HUES48 (cell line): ENCODE measurements around the gene PTPRQ.

Experiments
- H3K27ac ChIP-seq: one replicate; pipeline ENCODE4 v1.7.0; 2013; ENCODE audit warnings: low read depth, low read length, inconsistent platforms
- H3K27me3 ChIP-seq: 2 replicates; pipeline ENCODE4 v1.6.1; 2013; ENCODE audit warnings: mild to moderate bottlenecking, low read length; ENCODE audit not compliant: control insufficient read depth, insufficient read depth
- H3K36me3 ChIP-seq: 2 replicates; pipeline ENCODE4 v1.6.1; 2013; ENCODE audit warnings: low read length; ENCODE audit not compliant: control insufficient read depth, insufficient read depth
- H3K4me1 ChIP-seq: 2 replicates; pipeline ENCODE4 v1.6.1; 2013; ENCODE audit warnings: mild to moderate bottlenecking, low read length; ENCODE audit not compliant: control insufficient read depth, insufficient read depth
- H3K4me3 ChIP-seq: 2 replicates; pipeline ENCODE4 v1.5.1; 2013; ENCODE audit warnings: mild to moderate bottlenecking, low read depth, low read length
- H3K9ac ChIP-seq: 2 replicates; pipeline ENCODE4 v1.6.1; 2013; ENCODE audit warnings: mild to moderate bottlenecking, low read depth, low read length, moderate library complexity
- H3K9me3 ChIP-seq: 2 replicates; pipeline ENCODE4 v1.6.1; 2013; ENCODE audit warnings: low read length; ENCODE audit not compliant: control insufficient read depth, insufficient read depth

The PTPRQ gene

DNA sequence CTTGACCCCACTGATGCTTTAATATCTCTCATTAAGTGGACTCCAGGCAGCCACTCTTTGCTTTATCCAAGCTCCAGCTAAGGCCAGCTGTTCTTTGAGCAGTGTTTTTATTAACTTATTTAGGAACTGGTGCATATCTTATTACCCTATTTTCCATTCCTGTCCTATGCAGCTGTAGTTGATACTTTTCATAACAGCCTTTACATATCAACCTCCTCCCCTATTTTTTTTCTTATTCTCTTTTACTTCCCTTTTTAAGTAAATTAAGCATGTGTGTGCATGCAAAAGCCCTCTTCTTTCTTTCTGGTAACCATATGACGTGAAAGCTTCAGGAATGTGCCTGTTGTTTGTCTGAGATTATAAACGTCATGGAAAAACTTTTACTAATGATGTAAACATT lies 121.2 kb downstream of the PTPRQ start:
- no peak overlapping the region for H3K9ac ChIP-seq
- no peak overlapping the region for H3K4me3 ChIP-seq
- H3K27ac ChIP-seq, result no peak overlapping the region
- H3K4me1 ChIP-seq, result no peaks in the 10 kb centered on the region
- no peaks in the 10 kb centered on the region for H3K36me3 ChIP-seq
- no peaks in the 10 kb centered on the region for H3K9me3 ChIP-seq
- H3K27me3 ChIP-seq, result no peaks in the 10 kb centered on the region

- no peak overlapping the region for H3K4me3 ChIP-seq
- H3K27me3 ChIP-seq, result no peaks in the 10 kb centered on the region
- no peaks in the 10 kb centered on the region for H3K36me3 ChIP-seq
- no peaks in the 10 kb centered on the region for H3K4me1 ChIP-seq
- H3K9ac ChIP-seq, result no peak overlapping the region
- no peak overlapping the region for H3K27ac ChIP-seq
- no peaks in the 10 kb centered on the region for H3K9me3 ChIP-seq
Observed at GRCh38 chr12:80567401-80567800, 123.4 kb downstream of the PTPRQ start.

DNA sequence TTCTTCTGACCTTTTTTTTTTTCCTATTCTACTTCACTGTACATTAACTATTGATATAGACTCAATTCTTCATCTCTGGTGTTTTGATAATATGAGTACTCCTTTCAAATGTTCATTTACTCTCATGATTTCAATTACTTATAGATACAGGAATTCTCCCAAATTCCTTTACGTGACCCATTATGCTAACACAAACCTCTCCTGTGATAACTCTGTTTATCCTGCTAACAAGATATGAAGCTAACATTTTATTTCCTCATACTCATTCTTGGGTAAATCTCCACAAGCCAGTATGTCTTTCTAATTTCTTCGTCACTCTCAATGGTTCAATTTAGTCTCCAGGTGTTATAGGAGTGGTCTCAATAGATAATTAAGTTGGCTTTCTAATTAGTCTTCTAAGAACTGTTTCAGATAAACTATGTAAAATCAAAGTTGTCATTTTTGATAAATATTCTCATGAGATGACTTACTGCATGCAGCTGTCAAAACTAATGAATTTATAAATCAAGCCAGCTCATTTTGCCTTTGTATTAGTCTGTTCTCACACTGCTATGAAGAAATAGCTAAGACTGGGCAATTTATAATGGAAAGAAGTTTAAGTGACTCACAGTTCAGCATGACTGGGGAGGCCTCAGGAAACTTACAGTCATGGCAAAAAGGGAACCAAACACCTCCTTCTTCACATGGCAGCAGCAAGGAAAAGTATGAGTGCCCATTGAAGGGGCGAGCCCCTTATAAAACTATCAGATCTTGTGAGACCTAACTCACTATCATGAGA lies 132.8 kb downstream of the PTPRQ start:
- Histone ChIP-seq H3K9ac (no peak overlapping the region), H3K36me3 (no peaks in the 10 kb centered on the region), H3K27ac (no peak overlapping the region), H3K27me3 (no peaks in the 10 kb centered on the region), H3K9me3 (no peaks in the 10 kb centered on the region), H3K4me3 (no peak overlapping the region), H3K4me1 (no peaks in the 10 kb centered on the region)

DNA sequence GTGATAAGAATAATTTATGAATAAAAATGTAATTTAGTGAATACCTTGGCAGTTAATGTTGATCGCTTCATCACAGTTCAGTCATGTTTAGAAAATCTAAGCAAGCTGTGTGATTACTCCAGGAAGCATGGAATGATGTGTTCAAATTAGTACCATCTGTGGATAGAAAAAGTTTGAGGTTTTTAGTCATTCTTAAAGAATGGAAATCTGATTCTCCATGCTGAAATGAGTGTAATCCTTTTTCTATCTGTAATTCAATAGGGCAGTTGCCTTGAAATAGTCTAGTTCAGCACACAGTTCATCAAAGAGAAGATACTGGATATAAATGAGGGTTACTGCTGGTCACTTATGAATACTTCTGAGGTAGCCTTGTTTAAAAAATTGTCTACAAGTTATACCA lies 136.2 kb downstream of the PTPRQ start:
- Histone ChIP-seq H3K9ac (no peak overlapping the region), H3K4me1 (no peaks in the 10 kb centered on the region), H3K9me3 (no peaks in the 10 kb centered on the region), H3K27me3 (no peaks in the 10 kb centered on the region), H3K4me3 (no peak overlapping the region), H3K27ac (no peak overlapping the region), H3K36me3 (no peaks in the 10 kb centered on the region)

DNA sequence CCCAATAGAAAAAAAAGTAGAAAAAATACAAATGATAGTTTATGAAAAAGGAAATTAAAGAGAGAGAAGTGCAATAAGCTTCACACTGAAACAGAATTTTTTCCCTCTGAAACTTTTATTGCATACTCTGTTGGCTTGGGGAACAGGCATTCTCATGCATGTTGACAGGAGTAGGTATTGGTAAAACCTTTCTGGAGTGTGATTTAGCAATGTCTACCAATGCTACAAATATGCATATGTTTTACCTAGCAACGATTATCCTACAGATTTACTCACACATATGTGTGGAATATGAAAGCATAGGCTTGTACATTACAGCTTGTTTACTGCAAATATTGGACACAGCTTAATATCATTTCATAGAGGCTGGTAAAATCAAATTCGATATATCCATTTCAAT lies 137.7 kb downstream of the PTPRQ start:
- no peak overlapping the region for H3K9ac ChIP-seq
- no peaks in the 10 kb centered on the region for H3K27me3 ChIP-seq
- no peaks in the 10 kb centered on the region for H3K9me3 ChIP-seq
- no peaks in the 10 kb centered on the region for H3K36me3 ChIP-seq
- H3K4me3 ChIP-seq, result no peak overlapping the region
- no peaks in the 10 kb centered on the region for H3K4me1 ChIP-seq
- H3K27ac ChIP-seq, result no peak overlapping the region

DNA sequence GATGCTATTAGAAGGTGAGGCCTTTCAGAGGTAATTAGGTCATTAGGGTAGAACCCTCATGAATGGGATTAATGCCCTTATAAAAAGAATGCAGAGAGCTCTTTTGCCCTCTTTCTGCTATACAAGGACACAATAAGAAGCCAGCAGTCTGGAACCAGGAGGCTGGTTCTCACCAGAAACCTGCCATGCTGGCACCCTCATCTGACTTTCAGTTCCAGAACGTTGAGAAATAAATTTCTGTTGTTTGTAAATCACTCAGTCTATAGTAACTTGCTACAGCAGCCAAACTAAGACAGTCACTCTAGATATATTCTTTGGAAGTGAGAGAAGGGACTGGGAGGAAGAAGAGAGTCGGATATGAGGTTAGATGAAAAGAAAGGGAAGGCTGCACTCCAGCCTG lies 138.4 kb downstream of the PTPRQ start:
- no peaks in the 10 kb centered on the region for H3K9me3 ChIP-seq
- no peak overlapping the region for H3K27ac ChIP-seq
- H3K27me3 ChIP-seq, result no peaks in the 10 kb centered on the region
- H3K9ac ChIP-seq, result no peak overlapping the region
- H3K4me3 ChIP-seq, result no peak overlapping the region
- no peaks in the 10 kb centered on the region for H3K4me1 ChIP-seq
- H3K36me3 ChIP-seq, result no peaks in the 10 kb centered on the region

DNA sequence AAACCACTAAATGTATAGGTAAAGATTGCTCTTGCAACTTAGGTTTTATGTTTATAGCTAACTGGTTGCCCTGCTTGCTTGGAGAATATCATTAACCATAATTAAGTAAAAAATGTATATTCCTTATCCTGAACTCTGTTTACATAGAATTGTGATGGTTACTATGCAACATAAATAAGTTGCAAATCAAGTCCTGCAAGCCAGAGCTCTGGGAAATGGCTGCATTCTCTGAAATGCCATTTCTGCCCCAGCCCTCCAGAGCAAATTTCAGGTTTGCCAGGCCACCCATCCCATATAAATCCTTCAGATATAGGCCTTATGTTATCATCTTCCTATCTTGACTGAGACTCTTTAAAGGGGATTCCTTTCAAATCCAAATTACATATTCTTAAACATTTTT lies 145.0 kb downstream of the PTPRQ start:
- H3K4me1 ChIP-seq, result peaks cover 7% of the 10 kb centered on the region; the same call in 1 of the 2 replicates
- H3K4me3 ChIP-seq, result no peak overlapping the region
- H3K9ac ChIP-seq, result no peak overlapping the region
- H3K36me3 ChIP-seq, result no peaks in the 10 kb centered on the region
- H3K9me3 ChIP-seq, result no peaks in the 10 kb centered on the region
- no peak overlapping the region for H3K27ac ChIP-seq
- H3K27me3 ChIP-seq, result no peaks in the 10 kb centered on the region

- H3K9me3 ChIP-seq, result no peaks in the 10 kb centered on the region
- no peaks in the 10 kb centered on the region for H3K27me3 ChIP-seq
- H3K4me1 ChIP-seq, result peaks cover 13% of the 10 kb centered on the region; the same call in 1 of the 2 replicates
- no peak overlapping the region for H3K27ac ChIP-seq
- H3K36me3 ChIP-seq, result no peaks in the 10 kb centered on the region
- H3K9ac ChIP-seq, result no peak overlapping the region
- H3K4me3 ChIP-seq, result no peak overlapping the region
Observed at GRCh38 chr12:80590085-80590484, 146.1 kb downstream of the PTPRQ start.

DNA sequence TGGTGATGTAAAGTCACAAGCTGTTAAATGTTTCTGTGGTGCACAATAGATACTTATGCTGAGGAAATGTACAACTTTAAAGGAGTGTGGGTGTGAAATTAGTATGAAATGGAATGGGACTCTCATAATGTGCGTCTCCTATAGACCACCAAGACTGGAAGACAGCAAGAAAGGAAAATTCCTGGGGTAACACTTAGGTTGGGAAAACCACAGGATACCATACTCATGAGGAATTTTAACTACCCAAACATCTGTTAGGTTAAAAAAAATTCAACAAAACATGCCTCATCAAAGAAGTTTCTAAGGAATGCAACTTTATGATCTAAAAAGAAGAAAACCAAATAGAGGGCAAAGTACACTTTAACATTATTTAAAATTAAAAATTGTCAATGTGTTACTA lies 149.7 kb downstream of the PTPRQ start:
- Histone ChIP-seq H3K36me3 (no peaks in the 10 kb centered on the region), H3K9me3 (no peaks in the 10 kb centered on the region), H3K27ac (no peak overlapping the region), H3K4me3 (no peak overlapping the region), H3K9ac (no peak overlapping the region), H3K27me3 (no peaks in the 10 kb centered on the region), H3K4me1 (peaks cover 14% of the 10 kb centered on the region; the same call in 1 of the 2 replicates)

DNA sequence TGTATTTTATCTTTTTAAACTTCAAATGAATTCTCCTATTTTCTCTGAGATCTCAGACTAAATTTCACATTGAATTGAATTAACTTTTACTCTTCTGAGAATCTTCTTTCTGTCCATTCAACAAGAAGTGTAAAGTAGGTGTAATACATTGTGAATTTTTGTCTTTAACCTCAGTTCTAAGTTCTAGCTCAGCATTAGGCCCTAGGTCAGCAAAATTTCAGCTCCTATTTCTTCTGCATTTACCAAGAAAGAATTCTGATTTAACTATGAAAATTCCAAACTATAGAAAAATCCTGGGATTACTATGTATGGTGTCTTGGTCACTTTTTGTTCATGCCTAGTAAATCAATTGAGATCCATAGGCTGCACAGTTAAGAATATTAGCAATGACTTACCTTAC lies 152.5 kb downstream of the PTPRQ start:
- peaks cover 6% of the 10 kb centered on the region; the same call in 1 of the 2 replicates for H3K4me1 ChIP-seq
- no peak overlapping the region for H3K9ac ChIP-seq
- no peaks in the 10 kb centered on the region for H3K9me3 ChIP-seq
- no peaks in the 10 kb centered on the region for H3K36me3 ChIP-seq
- H3K27ac ChIP-seq, result no peak overlapping the region
- H3K4me3 ChIP-seq, result no peak overlapping the region
- no peaks in the 10 kb centered on the region for H3K27me3 ChIP-seq

DNA sequence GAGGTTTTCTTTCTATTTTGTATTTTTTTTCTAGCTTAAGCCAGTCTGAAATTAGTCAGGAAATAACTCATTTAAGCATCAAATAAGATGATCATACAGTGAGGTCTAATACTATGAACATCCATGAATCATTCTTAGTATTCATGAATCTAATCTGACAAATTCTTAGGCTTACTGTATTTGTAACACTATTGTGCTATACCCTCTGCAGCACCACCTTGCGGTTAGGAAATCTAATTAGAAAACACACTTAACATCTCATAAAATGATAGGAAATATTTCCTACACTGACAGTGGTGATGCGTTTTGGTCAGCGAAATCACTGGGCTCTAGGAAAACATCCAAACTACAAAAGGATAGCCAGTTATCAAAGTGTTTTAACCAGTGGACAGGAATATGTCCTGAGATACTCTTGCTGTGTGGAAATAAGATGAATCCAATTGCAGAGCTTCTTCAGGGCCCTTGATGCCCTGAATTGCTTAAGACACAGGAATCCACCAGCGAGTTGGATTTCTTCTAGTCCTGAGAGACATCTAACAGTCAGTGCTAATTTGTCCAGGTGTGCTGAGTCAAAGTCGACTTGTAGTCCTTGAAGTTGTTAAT lies 154.1 kb downstream of the PTPRQ start:
- H3K36me3 ChIP-seq, result no peaks in the 10 kb centered on the region
- peaks cover 6% of the 10 kb centered on the region; the same call in 1 of the 2 replicates for H3K4me1 ChIP-seq
- no peak overlapping the region for H3K27ac ChIP-seq
- no peaks in the 10 kb centered on the region for H3K27me3 ChIP-seq
- H3K4me3 ChIP-seq, result no peak overlapping the region
- no peaks in the 10 kb centered on the region for H3K9me3 ChIP-seq
- no peak overlapping the region for H3K9ac ChIP-seq
